K562 (cell line): Measurements from ENCODE around the gene TMEM132C. TPM values are rescaled to one million over a fixed set of nuclear protein-coding genes. Genes with fewer than 3 reads are reported as not detected.

Experiments
- ATAC-seq: fragments of 200-7000 bp; cut with Tn5 transposase; 3 replicates; pipeline ENCODE4 v1.9.1; 2020; ENCODE audit warnings: moderate library complexity
- BruUV-seq: library from RNA; stranded (reverse); fragments of 400-500 nt; replicated peaks from 2 replicates; lab custom pipeline; 2021; lab: Mats Ljungman, UMichigan
- CTCF ChIA-PET: fragments of 300-600 bp; formaldehyde crosslinking; extraction: SDS; loops from one replicate; lab custom pipeline; 2021; ENCODE audit warnings: low intra/inter-chr PET ratio; lab: Yijun Ruan, JAX
- POLR2A ChIA-PET: fragments of 300-600, 350-650 bp; sonication (Branson Sonifier 250); formaldehyde crosslinking; extraction: SDS; loops from one replicate; lab custom pipeline; 2021; ENCODE audit warnings: antibody characterized with exemption, inconsistent platforms; lab: Yijun Ruan, JAX
- DNase-seq, 4 experiments: peaks; one replicate each; pipeline versions ENCODE4 v3.0.0 to v3.0.0-alpha.2; 2011 to 2018; ENCODE audit warnings: low spot score in 3 of 4, mixed read lengths in 3 of 4; ENCODE audit errors: extremely low read depth in 1 of 4
- FAIRE-seq: peaks from 2 replicates; lab custom pipeline; 2011; peaks lifted over from hg19 to GRCh38; lab: Jason Lieb, UNC
- H2AFZ ChIP-seq: 2 replicates; pipeline ENCODE4 v1.6.0; 2011; ENCODE audit warnings: low read depth, low read length, control low read depth, inconsistent platforms
- H3K27ac ChIP-seq: fragments of 200-600 bp; 3 replicates; pipeline ENCODE4 v1.8.0; 2011; ENCODE audit warnings: low read depth, mild to moderate bottlenecking, control low read depth, inconsistent platforms, low read length, moderate library complexity, mixed read lengths; ENCODE audit errors: extremely low read depth
- H3K27me3 ChIP-seq, 2 experiments: fragments of 300-600 bp in 1 of 2; 2 replicates in 1 of 2; 3 replicates in 1 of 2; pipeline versions ENCODE4 v1.6.0 to v1.8.0; 2011; ENCODE audit warnings: inconsistent platforms in 2 of 2, low read length in 2 of 2, mild to moderate bottlenecking in 1 of 2, mixed read lengths in 1 of 2, moderate library complexity in 1 of 2; ENCODE audit not compliant: control insufficient read depth in 2 of 2, insufficient read depth in 2 of 2
- H3K36me3 ChIP-seq: fragments of 300-600 bp; 3 replicates; pipeline ENCODE4 v1.8.0; 2011; ENCODE audit warnings: mild to moderate bottlenecking, low read length, inconsistent platforms; ENCODE audit not compliant: control insufficient read depth, insufficient read depth
- H3K4me1 ChIP-seq, 2 experiments: fragments of 200-600 bp in 1 of 2; replicated peaks in 1 of 2; 2 replicates in 1 of 2; 3 replicates in 1 of 2; pipeline versions ENCODE4 v1.5.1 to v1.8.0; 2011; ENCODE audit warnings: inconsistent platforms in 2 of 2, low read length in 2 of 2, mild to moderate bottlenecking in 1 of 2, mixed read lengths in 1 of 2, moderate library complexity in 1 of 2; ENCODE audit not compliant: control insufficient read depth in 2 of 2, insufficient read depth in 2 of 2
- H3K4me2 ChIP-seq: 2 replicates; pipeline ENCODE4 v1.6.1; 2011; ENCODE audit warnings: low read length, control low read depth, inconsistent platforms, mixed read lengths; ENCODE audit not compliant: insufficient read depth
- H3K4me3 ChIP-seq: fragments of 200-600 bp; sonication (generic), shearing (Covaris generic); 2 replicates; pipeline ENCODE4 v1.5.1; 2016; ENCODE audit warnings: control low read depth, inconsistent platforms
- H3K79me2 ChIP-seq: fragments of 200-600 bp; 3 replicates; pipeline ENCODE4 v1.8.0; 2011; ENCODE audit warnings: low read length, inconsistent platforms; ENCODE audit not compliant: control insufficient read depth, insufficient read depth
- H3K9ac ChIP-seq, 2 experiments: 2 replicates each; pipeline versions ENCODE4 v1.6.0 to v1.6.1; 2011; ENCODE audit warnings: low read depth in 2 of 2, low read length in 2 of 2, control low read depth in 1 of 2, inconsistent platforms in 1 of 2, mild to moderate bottlenecking in 1 of 2, mixed read lengths in 1 of 2; ENCODE audit not compliant: insufficient read depth in 1 of 2
- H3K9me1 ChIP-seq: one replicate; pipeline ENCODE4 v1.6.0; 2011; ENCODE audit warnings: inconsistent platforms, mild to moderate bottlenecking, low read length, moderate library complexity; ENCODE audit not compliant: control insufficient read depth, insufficient read depth
- H3K9me3 ChIP-seq: replicated peaks from 2 replicates; pipeline ENCODE4 v1.5.1; 2011; ENCODE audit warnings: low read depth, low read length, inconsistent platforms; ENCODE audit not compliant: control insufficient read depth, insufficient read depth
- H4K20me1 ChIP-seq: replicated peaks from 2 replicates; pipeline ENCODE4 v1.6.1; 2011; ENCODE audit warnings: low read length, inconsistent platforms, mixed read lengths; ENCODE audit not compliant: control insufficient read depth, insufficient read depth
- ETV1 ChIP-seq: fragments of 450-650 bp; conservative IDR thresholded peaks from 2 replicates; pipeline ENCODE4 v1.6.1; 2016; ENCODE audit warnings: missing genetic modification characterization, control low read depth, low read depth, missing compliant biosample characterization
- HDAC6 ChIP-seq: IDR thresholded peaks from 2 replicates; pipeline ENCODE4 v1.6.1; 2012; ENCODE audit warnings: low read depth, mild to moderate bottlenecking, control low read depth, inconsistent platforms, low read length, moderate library complexity
- JUND ChIP-seq, 2 experiments: IDR thresholded peaks; 2 replicates in 1 of 2; 3 replicates in 1 of 2; pipeline ENCODE4 v1.6.1; 2011; ENCODE audit warnings: borderline replicate concordance in 2 of 2, low read depth in 2 of 2, low read length in 2 of 2, improper control_type of control experiment in 1 of 2, missing biosample characterization in 1 of 2, missing genetic modification characterization in 1 of 2, missing genetic modification reagents in 1 of 2
- NFIC ChIP-seq: fragments of 450-650 bp; IDR thresholded peaks from 2 replicates; pipeline ENCODE4 v1.6.1; 2017; ENCODE audit warnings: mild to moderate bottlenecking, inconsistent platforms
- NR2C2 ChIP-seq, 2 experiments: fragments of 200-800 bp in 1 of 2; sonication (Bioruptor generic) in 1 of 2; sonication (generic) in 1 of 2; formaldehyde crosslinking in 1 of 2; IDR thresholded peaks; 2 replicates each; pipeline versions ENCODE4 v1.6.1 to v1.8.0; 2016 to 2022; ENCODE audit warnings: mild to moderate bottlenecking in 1 of 2, missing compliant biosample characterization in 1 of 2, missing genetic modification characterization in 1 of 2, missing genetic modification reagents in 1 of 2
- SREBF1 ChIP-seq: fragments of 150-350 bp; IDR thresholded peaks from 2 replicates; pipeline ENCODE4 v1.6.1; 2014; ENCODE audit warnings: antibody characterized with exemption, low read depth, low read length, borderline replicate concordance
- WGBS: fragments of 100-300 bp; shearing (Covaris generic); methylation state at CpG from one replicate; pipeline ENCODE4 v1.1.6; 2016; ENCODE audit warnings: low coverage, mixed read lengths; ENCODE audit not compliant: insufficient coverage; ENCODE audit errors: missing lambda C conversion rate; 5-methylcytosine and 5-hydroxymethylcytosine counted together
- in situ Hi-C: fragments of 300-500 bp; cut with MboI; formaldehyde crosslinking; loops from 4 replicates; pipeline ENCODE4 v1.15.0; 2018; ENCODE audit warnings: inconsistent platforms, mixed read lengths
- intact Hi-C: fragments of 100-400 bp; cut with micrococcal nuclease; formaldehyde crosslinking; loops from 2 replicates; pipeline ENCODE4 v1.14.2; 2022
- polyA plus RNA-seq, 8 experiments: library from polyadenylated mRNA; depleted of rRNA in 4 of 8; stranded (reverse) in 5 of 8; unstranded in 3 of 8; fragments of >200 nt; fragmentation: Nextera tagmentation in 2 of 8; fragmentation: Illumina TruSeq in 1 of 8; extraction: Ambion mirVana in 2 of 8; extraction: Trizol in 1 of 8; gene quantifications; 2 replicates each; pipeline versions ENCODE4 v1.2.1 to v1.2.3, GENCODE V29; 2011 to 2014; ENCODE audit warnings: inconsistent platforms in 1 of 8, missing spikeins in 1 of 8
- total RNA-seq, 7 experiments: library from RNA; depleted of rRNA in 6 of 7; stranded (reverse); fragments of >200 nt in 6 of 7; fragmentation: Illumina TruSeq in 2 of 7; extraction: Trizol in 2 of 7; gene quantifications; 2 replicates each; pipeline versions ENCODE4 v1.2.1 to v1.2.3, GENCODE V29; 2011 to 2021; ENCODE audit warnings: low replicate concordance in 1 of 7
- TF ChIP-seq, protein P1 (sequence below): fragments of 200-800 bp; sonication (Bioruptor generic); IDR thresholded peaks from 2 replicates; pipeline ENCODE4 v1.6.1; 2017; ENCODE audit warnings: missing genetic modification characterization, missing compliant biosample characterization

The TMEM132C gene
- total and polyA plus RNA-seq, 9 of the 15 experiments (the other 6 are each of a cell fraction or from before 2014, with no cell fraction given), result not detected

DNA sequence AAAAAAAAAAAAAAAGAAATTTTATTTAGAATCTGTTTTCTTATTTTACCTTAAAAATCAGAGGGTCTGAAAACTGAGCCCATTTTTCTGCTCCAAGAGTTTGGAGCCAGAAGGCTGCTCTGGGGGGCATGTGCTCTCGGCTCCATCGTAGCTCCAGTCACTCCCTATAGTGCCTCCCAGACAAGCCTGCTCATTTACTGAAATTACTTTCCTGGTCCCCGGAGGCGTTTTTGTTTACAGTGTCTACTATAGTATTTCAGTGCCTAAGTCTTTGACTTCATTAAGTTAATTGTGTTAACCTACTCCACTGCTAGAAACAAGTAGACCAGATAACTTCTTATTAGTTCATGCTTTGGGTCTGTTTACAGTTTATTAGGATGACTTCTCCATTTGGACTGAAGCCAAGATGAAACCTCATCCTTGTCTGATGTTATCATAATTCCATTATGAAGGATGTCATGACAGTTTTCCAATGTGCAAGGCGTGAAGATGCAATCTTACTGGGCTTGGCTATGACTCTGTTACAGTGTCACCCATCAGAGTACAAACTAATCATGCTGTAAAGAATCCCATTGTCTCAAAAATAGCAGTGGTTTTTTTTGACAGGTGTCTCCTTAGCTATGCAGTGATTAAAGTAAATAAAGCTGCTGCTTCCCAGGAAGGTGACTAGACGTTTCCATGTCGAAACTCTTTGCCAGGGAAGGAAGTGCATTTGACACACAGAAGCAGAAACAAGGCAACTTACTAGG is 182.3 kb downstream of the TMEM132C start:
- POLR2A ChIA-PET, result no interaction called here
- Histone ChIP-seq H3K9me1 (no peaks in the 10 kb centered on the region), H3K27ac (no peak overlapping the region), H3K4me1 (no peaks in the 10 kb centered on the region), H3K27me3 (peaks cover 2 to 28% of the 10 kb centered on the region in 2 experiments; a peak in 4 of 5 replicates), H3K79me2 (no peaks in the 10 kb centered on the region), H3K9me3 (no peaks in the 10 kb centered on the region), H3K4me3 (no peak overlapping the region), H3K36me3 (no peaks in the 10 kb centered on the region), H4K20me1 (no peaks in the 10 kb centered on the region), H3K4me2 (no peak overlapping the region), H2AFZ (no peak overlapping the region), H3K9ac (no peak overlapping the region)
- no peak for DNase-seq
- intact Hi-C loops, result no loop called here
- CTCF ChIA-PET, result no interaction called here
- no peak for FAIRE-seq
- BruUV-seq, result no TSS peak
- TF ChIP-seq NR2C2 (CRISPR knock-in tag; IDR thresholded peaks at IDR 0.05), result no peak
- TF ChIP-seq NR2C2 (tag; IDR thresholded peaks at IDR 0.05), result no peak
- TF ChIP-seq NFIC, result 0 out of 2 replicates have a peak, but pooled peaks have one; percentile 28
- in situ Hi-C loops, result no loop called here
- WGBS, result 4% methylated on average over 7 of the region's 7 CpGs
- no peak for ATAC-seq

DNA sequence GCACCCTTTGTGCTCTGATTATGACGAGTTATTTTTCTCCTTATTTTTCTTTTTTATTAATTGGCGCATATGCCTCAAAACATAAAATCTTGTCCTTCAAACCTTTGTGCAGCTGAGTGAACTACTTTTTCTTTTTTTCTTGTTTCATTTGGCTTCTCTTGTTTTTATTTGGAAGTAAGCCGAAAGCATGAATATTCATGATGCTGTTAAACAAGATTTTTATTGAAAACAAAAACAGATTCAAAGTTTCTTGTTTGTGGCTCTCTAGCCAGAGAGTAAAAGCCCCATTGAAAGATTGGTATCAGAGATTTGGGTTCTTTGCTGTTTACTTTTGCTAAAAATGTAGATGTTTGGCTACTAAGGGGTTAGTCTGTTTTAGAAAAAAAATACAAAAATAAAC is 183.8 kb downstream of the TMEM132C start:
- no peak overlapping the region for H3K9ac ChIP-seq
- no peak overlapping the region for H2AFZ ChIP-seq
- no peaks in the 10 kb centered on the region for H3K9me3 ChIP-seq
- in situ Hi-C loops, result no loop called here
- intact Hi-C loops, result no loop called here
- H3K4me2 ChIP-seq, result no peak overlapping the region
- no peaks in the 10 kb centered on the region for H3K36me3 ChIP-seq
- H3K27ac ChIP-seq, result no peak overlapping the region
- ChIA-PET CTCF (no interaction called here), POLR2A (no interaction called here)
- H3K4me1 ChIP-seq, result no peaks in the 10 kb centered on the region
- H3K27me3 ChIP-seq, result peaks cover 2 to 30% of the 10 kb centered on the region in 2 experiments; a peak in 4 of 5 replicates
- WGBS, result 4% methylated on average over 3 of the region's 3 CpGs
- H3K79me2 ChIP-seq, result no peaks in the 10 kb centered on the region
- no peaks in the 10 kb centered on the region for H4K20me1 ChIP-seq
- H3K4me3 ChIP-seq, result no peak overlapping the region
- no peaks in the 10 kb centered on the region for H3K9me1 ChIP-seq
- FAIRE-seq (no peak), DNase-seq (no peak), ATAC-seq (no peak)
- BruUV-seq, result no TSS peak
- TF ChIP-seq HDAC6 (no peak), SREBF1 (no peak), JUND (IDR thresholded peaks at IDR 0.05; ENCODE audit: borderline replicate concordance, low read depth, low read length) (no peak), JUND (tag; IDR thresholded peaks at IDR 0.05; ENCODE audit: borderline replicate concordance, low read depth, low read length) (no peak), ETV1 (tag) (no peak)
- TF ChIP-seq, protein P1, sequence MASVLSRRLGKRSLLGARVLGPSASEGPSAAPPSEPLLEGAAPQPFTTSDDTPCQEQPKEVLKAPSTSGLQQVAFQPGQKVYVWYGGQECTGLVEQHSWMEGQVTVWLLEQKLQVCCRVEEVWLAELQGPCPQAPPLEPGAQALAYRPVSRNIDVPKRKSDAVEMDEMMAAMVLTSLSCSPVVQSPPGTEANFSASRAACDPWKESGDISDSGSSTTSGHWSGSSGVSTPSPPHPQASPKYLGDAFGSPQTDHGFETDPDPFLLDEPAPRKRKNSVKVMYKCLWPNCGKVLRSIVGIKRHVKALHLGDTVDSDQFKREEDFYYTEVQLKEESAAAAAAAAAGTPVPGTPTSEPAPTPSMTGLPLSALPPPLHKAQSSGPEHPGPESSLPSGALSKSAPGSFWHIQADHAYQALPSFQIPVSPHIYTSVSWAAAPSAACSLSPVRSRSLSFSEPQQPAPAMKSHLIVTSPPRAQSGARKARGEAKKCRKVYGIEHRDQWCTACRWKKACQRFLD (CRISPR knock-in tag), result no peak
